Endothelial cell of umbilical vein (primary cell): ENCODE measurements around the gene ARHGAP31. TPM values are rescaled to one million over a fixed set of nuclear protein-coding genes. Genes with fewer than 3 reads are reported as not detected.

ENCODE experiments used
- BruUV-seq: library from RNA; stranded (reverse); fragments of 400-500 nt; replicated peaks from 2 replicates; lab custom pipeline; 2021; lab: Mats Ljungman, UMichigan
- CTCF ChIA-PET: fragments of 300-600, 350-600 bp; sonication (Branson Sonifier 250); formaldehyde crosslinking; loops from one replicate; lab custom pipeline; 2021; ENCODE audit warnings: antibody characterized with exemption, inconsistent platforms; lab: Charles Lee
- POLR2A ChIA-PET: fragments of 300-600, 350-600 bp; sonication (Branson Sonifier 250); formaldehyde crosslinking; loops from one replicate; lab custom pipeline; 2021; ENCODE audit warnings: antibody characterized with exemption, inconsistent platforms; lab: Charles Lee
- DNase-seq: peaks from one replicate; pipeline ENCODE4 v3.0.0-alpha.2; 2011; ENCODE audit warnings: low read depth, low spot score
- FAIRE-seq: peaks from 2 replicates; lab custom pipeline; 2011; peaks lifted over from hg19 to GRCh38; lab: Jason Lieb, UNC
- H2AFZ ChIP-seq: 2 replicates; pipeline ENCODE4 v1.6.0; 2012; ENCODE audit warnings: low read depth, low read length, control low read depth, inconsistent platforms
- H3K27ac ChIP-seq: 2 replicates; pipeline ENCODE4 v1.5.1; 2011; ENCODE audit warnings: low read depth, mild to moderate bottlenecking, control low read depth, low read length, moderate library complexity; ENCODE audit not compliant: insufficient read depth
- H3K27me3 ChIP-seq, 2 experiments: 2 replicates each; pipeline versions ENCODE4 v1.6.0 to v1.6.1; 2011; ENCODE audit warnings: low read length in 2 of 2, mixed read lengths in 1 of 2; ENCODE audit not compliant: control insufficient read depth in 2 of 2, insufficient read depth in 2 of 2
- H3K36me3 ChIP-seq, 2 experiments: 2 replicates in 1 of 2; 3 replicates in 1 of 2; pipeline ENCODE4 v1.5.1; 2011; ENCODE audit warnings: low read length in 2 of 2, mild to moderate bottlenecking in 1 of 2, moderate library complexity in 1 of 2; ENCODE audit not compliant: control insufficient read depth in 2 of 2, insufficient read depth in 2 of 2; ENCODE audit errors: extremely low read depth in 1 of 2
- H3K4me1 ChIP-seq: 3 replicates; pipeline ENCODE4 v1.5.1; 2011; ENCODE audit warnings: mild to moderate bottlenecking, low read length; ENCODE audit not compliant: control insufficient read depth, insufficient read depth; ENCODE audit errors: extremely low read depth
- H3K4me2 ChIP-seq: 2 replicates; pipeline ENCODE4 v1.6.1; 2011; ENCODE audit warnings: low read length, control low read depth, mixed read lengths; ENCODE audit not compliant: insufficient read depth
- H3K4me3 ChIP-seq, 3 experiments: fragments of 200-600 bp in 1 of 3; sonication (generic), shearing (Covaris generic) in 1 of 3; replicated peaks in 1 of 3; 2 replicates each; pipeline ENCODE4 v1.5.1; 2011 to 2016; ENCODE audit warnings: control low read depth in 3 of 3, low read length in 3 of 3, mild to moderate bottlenecking in 2 of 3, inconsistent platforms in 1 of 3, low read depth in 1 of 3, moderate library complexity in 1 of 3; ENCODE audit not compliant: insufficient read depth in 1 of 3
- H3K79me2 ChIP-seq: 2 replicates; pipeline ENCODE4 v1.6.0; 2012; ENCODE audit warnings: low read length, inconsistent platforms; ENCODE audit not compliant: control insufficient read depth, insufficient read depth
- H3K9ac ChIP-seq: replicated peaks from 2 replicates; pipeline ENCODE3; 2011; ENCODE audit warnings: low read length, control low read depth; ENCODE audit not compliant: insufficient read depth; ENCODE audit errors: extremely low read depth
- H3K9me1 ChIP-seq: replicated peaks from 3 replicates; pipeline ENCODE4 v1.6.0; 2011; ENCODE audit warnings: mild to moderate bottlenecking, low read length; ENCODE audit not compliant: control insufficient read depth, insufficient read depth; ENCODE audit errors: extremely low read depth
- H3K9me3 ChIP-seq: replicated peaks from 2 replicates; pipeline ENCODE4 v1.5.1; 2012; ENCODE audit warnings: low read length, inconsistent platforms; ENCODE audit not compliant: control insufficient read depth, insufficient read depth
- H4K20me1 ChIP-seq: replicated peaks from 2 replicates; pipeline ENCODE3; 2011; ENCODE audit warnings: mild to moderate bottlenecking, low read length; ENCODE audit not compliant: control insufficient read depth, insufficient read depth; ENCODE audit errors: extremely low read depth
- EZH2 ChIP-seq: IDR thresholded peaks from 2 replicates; pipeline ENCODE4 v1.6.1; 2012; ENCODE audit warnings: borderline replicate concordance, low read depth, mild to moderate bottlenecking, moderate library complexity, low read length, inconsistent platforms; ENCODE audit not compliant: severe bottlenecking
- JUN ChIP-seq: IDR thresholded peaks from 2 replicates; pipeline ENCODE4 v1.6.1; 2011; ENCODE audit warnings: borderline replicate concordance, low read depth; ENCODE audit not compliant: insufficient read length, insufficient read depth
- MAX ChIP-seq: IDR thresholded peaks from 2 replicates; pipeline ENCODE4 v1.6.1; 2011; ENCODE audit not compliant: insufficient read depth, insufficient read length
- MYC ChIP-seq: IDR thresholded peaks from one replicate; pipeline ENCODE4 v1.6.1; 2011; ENCODE audit warnings: mild to moderate bottlenecking, low read depth, low read length
- POLR2A ChIP-seq: IDR thresholded peaks from 2 replicates; pipeline ENCODE4 v1.6.1; 2012; ENCODE audit warnings: low read depth, mild to moderate bottlenecking, control low read depth, low read length
- dilution Hi-C: fragments of 300-500 bp; cut with MboI; formaldehyde crosslinking; loops from one replicate; pipeline ENCODE4 v1.15.0; 2019; ENCODE audit warnings: low sequenced_read_pairs; ENCODE audit not compliant: extremely low pct_ligation_motif_present
- intact Hi-C: fragments of 100-400 bp; cut with micrococcal nuclease; formaldehyde crosslinking; loops from one replicate; pipeline ENCODE4 v1.10.0; 2022
- polyA plus RNA-seq, 4 experiments: library from polyadenylated mRNA; depleted of rRNA in 3 of 4; stranded (reverse) in 3 of 4; unstranded in 1 of 4; fragments of >200 nt; gene quantifications; 2 replicates each; pipeline versions ENCODE4 v1.2.1 to v1.2.3, GENCODE V29; 2011 to 2012; ENCODE audit warnings: missing spikeins in 1 of 4
- total RNA-seq: library from RNA; stranded (reverse); gene quantifications from 2 replicates; pipeline ENCODE4 v1.2.3, GENCODE V29; 2021
- TF ChIP-seq, protein P1 (sequence below), 2 donors: IDR thresholded peaks; 1 replicate in 1 of 2; 2 replicates in 1 of 2; pipeline ENCODE4 v1.5.1; 2011; ENCODE audit warnings: low read length in 2 of 2, mild to moderate bottlenecking in 2 of 2, moderate library complexity in 2 of 2, control low read depth in 1 of 2, inconsistent platforms in 1 of 2, low read depth in 1 of 2; ENCODE audit not compliant: insufficient read depth in 1 of 2; ENCODE audit errors: extremely low read depth in 1 of 2

The ARHGAP31 gene
- total and polyA plus RNA-seq, 2 donors (not counting 3 experiments of a cell fraction or from before 2014, with no cell fraction given): 25.5 to 65.8 TPM

DNA sequence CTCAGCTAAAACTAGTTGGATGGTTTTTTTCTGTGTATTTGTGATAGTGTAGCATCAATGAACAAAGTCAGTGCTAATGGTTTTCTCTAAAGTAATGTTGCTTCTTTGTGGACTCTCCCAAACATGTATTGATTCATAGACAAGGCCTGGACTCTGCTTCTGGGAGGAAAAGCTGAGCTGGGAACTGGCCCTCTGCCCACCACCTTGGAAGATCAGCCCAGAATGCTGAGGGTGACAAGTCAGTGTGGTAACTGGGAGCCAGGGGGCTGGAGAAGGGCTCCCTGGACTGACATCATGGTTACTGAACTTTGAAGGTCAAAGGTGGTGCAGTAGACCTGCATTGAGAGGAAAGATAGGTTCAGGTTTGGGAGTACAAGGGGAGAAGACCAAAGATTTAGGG lies 3.0 kb downstream of the ARHGAP31 start:
- Histone ChIP-seq H3K27me3 (no peaks in the 10 kb centered on the region), H3K4me2 (peak overlapping the region; percentile 97), H3K9ac (no peak overlapping the region), H2AFZ (no peak overlapping the region), H4K20me1 (peaks cover 2% of the 10 kb centered on the region), H3K27ac (no peak overlapping the region), H3K79me2 (peaks cover 76% of the 10 kb centered on the region), H3K4me1 (peaks cover 46% of the 10 kb centered on the region), H3K36me3 (peaks cover 3 to 6% of the 10 kb centered on the region in 2 experiments), H3K9me3 (no peaks in the 10 kb centered on the region), H3K4me3 (peak overlapping the region in 1 of 3 experiments; percentile 92), H3K9me1 (no peaks in the 10 kb centered on the region)
- BruUV-seq: no TSS peak
- intact Hi-C loops (no loop called here), dilution Hi-C loops (no loop called here)
- no peak for TF ChIP-seq MAX
- TF ChIP-seq JUN: no peak
- TF ChIP-seq, protein P1, sequence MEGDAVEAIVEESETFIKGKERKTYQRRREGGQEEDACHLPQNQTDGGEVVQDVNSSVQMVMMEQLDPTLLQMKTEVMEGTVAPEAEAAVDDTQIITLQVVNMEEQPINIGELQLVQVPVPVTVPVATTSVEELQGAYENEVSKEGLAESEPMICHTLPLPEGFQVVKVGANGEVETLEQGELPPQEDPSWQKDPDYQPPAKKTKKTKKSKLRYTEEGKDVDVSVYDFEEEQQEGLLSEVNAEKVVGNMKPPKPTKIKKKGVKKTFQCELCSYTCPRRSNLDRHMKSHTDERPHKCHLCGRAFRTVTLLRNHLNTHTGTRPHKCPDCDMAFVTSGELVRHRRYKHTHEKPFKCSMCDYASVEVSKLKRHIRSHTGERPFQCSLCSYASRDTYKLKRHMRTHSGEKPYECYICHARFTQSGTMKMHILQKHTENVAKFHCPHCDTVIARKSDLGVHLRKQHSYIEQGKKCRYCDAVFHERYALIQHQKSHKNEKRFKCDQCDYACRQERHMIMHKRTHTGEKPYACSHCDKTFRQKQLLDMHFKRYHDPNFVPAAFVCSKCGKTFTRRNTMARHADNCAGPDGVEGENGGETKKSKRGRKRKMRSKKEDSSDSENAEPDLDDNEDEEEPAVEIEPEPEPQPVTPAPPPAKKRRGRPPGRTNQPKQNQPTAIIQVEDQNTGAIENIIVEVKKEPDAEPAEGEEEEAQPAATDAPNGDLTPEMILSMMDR (IDR thresholded peaks at IDR 0.05; ENCODE audit: extremely low read depth in 1 of 2, insufficient read depth in 1 of 2, low read depth in 1 of 2, low read length in 2 of 2): no peak
- TF ChIP-seq POLR2A: no peak
- ChIA-PET CTCF (interaction anchor here (1.2 to 6.5 kb wide), 4 partner anchors 22 to 58 kb away, joined by 3 to 58 read pairs (median 7); no protein-coding TSS in a partner anchor), POLR2A (interaction anchor here (0.8 to 1.0 kb wide), 2 partner anchors 19 to 26 kb away, joined by 3 to 5 read pairs; no protein-coding TSS in a partner anchor)
- DNase-seq: peak; percentile 63
- FAIRE-seq: peak; percentile 66

DNA sequence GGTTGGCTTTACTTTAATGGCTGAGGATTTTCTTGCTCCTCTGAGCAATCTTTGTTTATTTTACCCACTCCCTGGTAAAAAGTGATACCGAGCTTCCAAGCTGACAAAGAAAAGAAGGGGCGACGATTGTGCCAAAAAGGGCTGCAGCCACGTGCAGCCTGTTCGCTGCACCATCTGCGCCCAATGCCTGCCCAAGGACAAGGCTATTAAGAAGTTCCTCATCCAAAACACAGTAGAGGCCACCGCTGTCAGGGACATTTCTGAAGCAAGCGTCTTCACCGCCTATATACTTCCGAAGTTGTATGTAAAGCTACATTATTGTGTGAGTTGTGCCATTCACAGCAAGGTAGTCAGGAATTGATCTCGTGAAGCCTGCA lies 4.4 kb downstream of the ARHGAP31 start:
- Histone ChIP-seq H3K9ac (no peak overlapping the region), H3K9me1 (no peaks in the 10 kb centered on the region), H2AFZ (no peak overlapping the region), H4K20me1 (peaks cover 2% of the 10 kb centered on the region), H3K4me1 (peaks cover 45% of the 10 kb centered on the region), H3K27ac (no peak overlapping the region), H3K36me3 (peaks cover 3 to 6% of the 10 kb centered on the region in 2 experiments), H3K79me2 (peaks cover 90% of the 10 kb centered on the region), H3K9me3 (no peaks in the 10 kb centered on the region), H3K27me3 (no peaks in the 10 kb centered on the region), H3K4me3 (no peak overlapping the region), H3K4me2 (no peak overlapping the region)
- no TSS peak for BruUV-seq
- DNase-seq: no peak
- ChIA-PET POLR2A (no interaction called here), CTCF (interaction anchor here (0.7 to 2.1 kb wide), 2 partner anchors 20 to 57 kb away, joined by 3 to 7 read pairs; partner anchors contain the start of gene B4GALT4)
- no peak for FAIRE-seq
- no peak for TF ChIP-seq MAX
- no peak for TF ChIP-seq EZH2
- no peak for TF ChIP-seq MYC
- intact Hi-C loops: no loop called here
- dilution Hi-C loops: no loop called here
